BJ (cell line): ENCODE results near the gene MAPK14. TPM values are rescaled to one million over a fixed set of nuclear protein-coding genes. Genes with fewer than 3 reads are reported as not detected.
"Not testable (repeated sequence)": the region's sequence is repeated elsewhere in the genome, so short reads cannot be mapped to it uniquely, and the experiment has no call there.

ENCODE experiments used
- CTCF ChIA-PET: fragments of 350-600 bp; formaldehyde crosslinking; extraction: SDS; loops from one replicate; lab custom pipeline; 2021; ENCODE audit warnings: antibody characterized with exemption, inconsistent platforms; lab: Yijun Ruan, JAX
- POLR2A ChIA-PET: fragments of 300-600 bp; sonication (Branson Sonifier 250); formaldehyde crosslinking; extraction: SDS; loops from one replicate; lab custom pipeline; 2021; ENCODE audit warnings: antibody characterized with exemption; lab: Charles Lee
- DNase-seq: peaks from one replicate; pipeline ENCODE4 v3.0.0-alpha.2; 2011; ENCODE audit warnings: low read depth
- H3K27me3 ChIP-seq: 2 replicates; pipeline ENCODE4 v1.6.0; 2011; ENCODE audit warnings: low read length; ENCODE audit not compliant: control insufficient read depth, insufficient read depth
- H3K36me3 ChIP-seq: 2 replicates; pipeline ENCODE4 v1.5.1; 2011; ENCODE audit warnings: low read length; ENCODE audit not compliant: control insufficient read depth, insufficient read depth
- H3K4me3 ChIP-seq: 2 replicates; pipeline ENCODE4 v1.5.1; 2011; ENCODE audit warnings: low read depth, mild to moderate bottlenecking, control low read depth, low read length
- CTCF ChIP-seq: IDR thresholded peaks from 2 replicates; pipeline ENCODE4 v1.5.1; 2011; ENCODE audit warnings: low read depth, mild to moderate bottlenecking, control low read depth, inconsistent platforms, low read length, moderate library complexity; ENCODE audit not compliant: insufficient read depth
- polyA plus RNA-seq: library from polyadenylated mRNA; depleted of rRNA; stranded (reverse); fragments of >200 nt; gene quantifications from 2 replicates; pipeline ENCODE4 v1.2.3, GENCODE V29; 2011

MAPK14 gene
- polyA plus RNA-seq, 1 experiment: 33.9 TPM

- CTCF ChIA-PET: interaction anchor here (1.0 to 2.3 kb wide), 2 partner anchors 11 to 17 kb away, joined by 3 to 8 read pairs; no protein-coding TSS in a partner anchor
- Histone ChIP-seq H3K36me3 (peaks cover 6% of the 10 kb centered on the region), H3K4me3 (no peak overlapping the region), H3K27me3 (no peaks in the 10 kb centered on the region)
- POLR2A ChIA-PET: interaction anchor here (0.6 kb wide), 1 partner anchor 37 kb away, joined by 8 read pairs; no protein-coding TSS in a partner anchor
- no peak for DNase-seq
- no peak for TF ChIP-seq CTCF
Measured at GRCh38 chr6:36078159-36078558, 50.6 kb downstream of the MAPK14 start.

- CTCF ChIA-PET: interaction anchor here (1.5 kb wide), 1 partner anchor 52 kb away, joined by 5 read pairs; the partner anchor contains the start of gene MAPK14
Measured at GRCh38 chr6:36079601-36080000, 52.0 kb downstream of the MAPK14 start.

GRCh38 chr6:36082318-36082717 is 54.7 kb downstream of the MAPK14 start:
- no peak for DNase-seq
- ChIA-PET CTCF (interaction anchor here (1.3 to 6.6 kb wide), 2 partner anchors 13 to 55 kb away, joined by 3 to 35 read pairs; partner anchors contain the start of gene MAPK14), POLR2A (no interaction called here)
- TF ChIP-seq CTCF: no peak
- H3K27me3 ChIP-seq: no peaks in the 10 kb centered on the region
- no peak overlapping the region for H3K4me3 ChIP-seq
- H3K36me3 ChIP-seq: peaks cover 16% of the 10 kb centered on the region

More at GRCh38 chr6:36079601-36080000, 52.0 kb downstream of the MAPK14 start:
- no peak for TF ChIP-seq CTCF
- Histone ChIP-seq H3K4me3 (no peak overlapping the region), H3K27me3 (no peaks in the 10 kb centered on the region), H3K36me3 (peaks cover 14% of the 10 kb centered on the region)
- no peak for DNase-seq
- POLR2A ChIA-PET: interaction anchor here (0.6 kb wide), 1 partner anchor 86 kb away, joined by 3 read pairs; no protein-coding TSS in a partner anchor

- DNase-seq: no peak
- TF ChIP-seq CTCF: no peak
- Histone ChIP-seq H3K27me3 (no peaks in the 10 kb centered on the region), H3K4me3 (no peak overlapping the region), H3K36me3 (peaks cover 13% of the 10 kb centered on the region)
- CTCF ChIA-PET: interaction anchor here (6.6 kb wide), 1 partner anchor 11 kb away, joined by 35 read pairs; no protein-coding TSS in a partner anchor
- POLR2A ChIA-PET: no interaction called here
Measured at GRCh38 chr6:36083446-36083845, 55.8 kb downstream of the MAPK14 start.

GRCh38 chr6:36088204-36088603 is 60.6 kb downstream of the MAPK14 start:
- H3K4me3 ChIP-seq, DNase-seq, H3K27me3 ChIP-seq, H3K36me3 ChIP-seq: not testable (repeated sequence)
- CTCF ChIA-PET: interaction anchor here (1.0 kb wide), 1 partner anchor 10 kb away, joined by 3 read pairs; no protein-coding TSS in a partner anchor
- POLR2A ChIA-PET: interaction anchor here (0.7 kb wide), 1 partner anchor 176 kb away, joined by 6 read pairs; no protein-coding TSS in a partner anchor
